ENCODE measurements around the gene JMJD7. TPM values are rescaled to one million over a fixed set of nuclear protein-coding genes. Genes with fewer than 3 reads are reported as not detected.

JMJD7 gene
- total RNA-seq, 1 experiment from 2014 or later = 13.5 TPM

DNA sequence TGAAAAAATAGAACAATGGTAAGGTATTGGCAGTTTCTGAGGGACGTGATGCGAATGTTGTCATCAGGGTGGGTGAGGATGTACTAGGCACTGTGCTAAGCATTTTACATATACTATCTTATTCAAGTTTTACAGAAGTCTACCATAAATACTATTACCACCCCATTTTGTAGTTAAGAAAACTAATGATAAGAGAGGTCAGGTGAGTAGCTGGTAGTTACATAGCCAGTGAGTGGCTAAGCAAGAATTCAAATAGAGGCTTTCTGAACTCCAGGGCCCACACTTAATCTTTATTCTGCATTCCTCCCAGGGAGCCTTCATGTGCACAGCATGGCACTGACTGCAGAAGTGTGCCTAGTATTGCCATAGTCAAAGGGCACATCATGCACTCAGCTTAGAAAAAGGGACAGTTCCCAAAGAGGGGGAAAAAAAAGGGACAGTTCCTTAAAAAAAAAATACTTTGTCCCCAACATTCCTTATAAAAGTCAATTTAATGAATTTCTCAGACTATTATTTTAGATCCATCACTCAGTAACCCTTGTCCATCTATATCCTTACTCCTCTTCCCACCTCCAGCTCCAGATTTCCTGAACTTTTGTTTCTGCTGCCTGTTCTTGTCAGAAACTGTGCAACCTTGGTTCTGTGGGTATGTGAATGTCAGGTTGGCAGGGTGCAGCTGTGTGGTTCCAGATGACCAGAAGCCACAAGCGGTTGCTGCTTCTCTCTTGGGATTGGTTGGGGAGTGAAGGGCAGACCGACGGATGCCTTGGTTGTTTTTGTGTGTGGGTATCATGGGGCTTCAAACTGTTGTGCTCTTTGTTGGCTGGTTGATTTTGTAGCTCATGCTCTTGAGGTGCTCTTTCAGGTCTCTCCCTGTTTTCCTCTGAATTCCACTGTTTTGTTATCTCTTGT, 45.3 kb upstream of the JMJD7 start:
- no peak for TF ChIP-seq ZNF274 (IDR thresholded peaks at IDR 0.05; ENCODE audit: low read depth, low read length)
- no peak for TF ChIP-seq ZFX (IDR thresholded peaks at IDR 0.05)
- TF ChIP-seq CEBPB (IDR thresholded peaks at IDR 0.05; ENCODE audit: low read depth) = no peak
- TF ChIP-seq, protein P1, sequence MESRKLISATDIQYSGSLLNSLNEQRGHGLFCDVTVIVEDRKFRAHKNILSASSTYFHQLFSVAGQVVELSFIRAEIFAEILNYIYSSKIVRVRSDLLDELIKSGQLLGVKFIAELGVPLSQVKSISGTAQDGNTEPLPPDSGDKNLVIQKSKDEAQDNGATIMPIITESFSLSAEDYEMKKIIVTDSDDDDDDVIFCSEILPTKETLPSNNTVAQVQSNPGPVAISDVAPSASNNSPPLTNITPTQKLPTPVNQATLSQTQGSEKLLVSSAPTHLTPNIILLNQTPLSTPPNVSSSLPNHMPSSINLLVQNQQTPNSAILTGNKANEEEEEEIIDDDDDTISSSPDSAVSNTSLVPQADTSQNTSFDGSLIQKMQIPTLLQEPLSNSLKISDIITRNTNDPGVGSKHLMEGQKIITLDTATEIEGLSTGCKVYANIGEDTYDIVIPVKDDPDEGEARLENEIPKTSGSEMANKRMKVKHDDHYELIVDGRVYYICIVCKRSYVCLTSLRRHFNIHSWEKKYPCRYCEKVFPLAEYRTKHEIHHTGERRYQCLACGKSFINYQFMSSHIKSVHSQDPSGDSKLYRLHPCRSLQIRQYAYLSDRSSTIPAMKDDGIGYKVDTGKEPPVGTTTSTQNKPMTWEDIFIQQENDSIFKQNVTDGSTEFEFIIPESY (IDR thresholded peaks at IDR 0.05; ENCODE audit: extremely low read depth, insufficient replicate concordance, low read length) = no peak
- no peak for TF ChIP-seq JUND (IDR thresholded peaks at IDR 0.05)
- TF ChIP-seq SIN3A (IDR thresholded peaks at IDR 0.05; ENCODE audit: low read depth) = no peak
- TF ChIP-seq TCF7L2 (IDR thresholded peaks at IDR 0.05; ENCODE audit: borderline replicate concordance, extremely low read depth, insufficient read depth, insufficient read length) = no peak
- TF ChIP-seq, protein P2, sequence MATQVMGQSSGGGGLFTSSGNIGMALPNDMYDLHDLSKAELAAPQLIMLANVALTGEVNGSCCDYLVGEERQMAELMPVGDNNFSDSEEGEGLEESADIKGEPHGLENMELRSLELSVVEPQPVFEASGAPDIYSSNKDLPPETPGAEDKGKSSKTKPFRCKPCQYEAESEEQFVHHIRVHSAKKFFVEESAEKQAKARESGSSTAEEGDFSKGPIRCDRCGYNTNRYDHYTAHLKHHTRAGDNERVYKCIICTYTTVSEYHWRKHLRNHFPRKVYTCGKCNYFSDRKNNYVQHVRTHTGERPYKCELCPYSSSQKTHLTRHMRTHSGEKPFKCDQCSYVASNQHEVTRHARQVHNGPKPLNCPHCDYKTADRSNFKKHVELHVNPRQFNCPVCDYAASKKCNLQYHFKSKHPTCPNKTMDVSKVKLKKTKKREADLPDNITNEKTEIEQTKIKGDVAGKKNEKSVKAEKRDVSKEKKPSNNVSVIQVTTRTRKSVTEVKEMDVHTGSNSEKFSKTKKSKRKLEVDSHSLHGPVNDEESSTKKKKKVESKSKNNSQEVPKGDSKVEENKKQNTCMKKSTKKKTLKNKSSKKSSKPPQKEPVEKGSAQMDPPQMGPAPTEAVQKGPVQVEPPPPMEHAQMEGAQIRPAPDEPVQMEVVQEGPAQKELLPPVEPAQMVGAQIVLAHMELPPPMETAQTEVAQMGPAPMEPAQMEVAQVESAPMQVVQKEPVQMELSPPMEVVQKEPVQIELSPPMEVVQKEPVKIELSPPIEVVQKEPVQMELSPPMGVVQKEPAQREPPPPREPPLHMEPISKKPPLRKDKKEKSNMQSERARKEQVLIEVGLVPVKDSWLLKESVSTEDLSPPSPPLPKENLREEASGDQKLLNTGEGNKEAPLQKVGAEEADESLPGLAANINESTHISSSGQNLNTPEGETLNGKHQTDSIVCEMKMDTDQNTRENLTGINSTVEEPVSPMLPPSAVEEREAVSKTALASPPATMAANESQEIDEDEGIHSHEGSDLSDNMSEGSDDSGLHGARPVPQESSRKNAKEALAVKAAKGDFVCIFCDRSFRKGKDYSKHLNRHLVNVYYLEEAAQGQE (IDR thresholded peaks at IDR 0.05; ENCODE audit: low read depth) = no peak
- ChIA-PET RAD21 (ENCODE audit: low non-redundant PET in 1 of 2, low total read pairs in 2 of 2, uncharacterized antibody in 2 of 2, unreplicated experiment in 2 of 2) (no interaction called here), POLR2A (interaction anchor here (0.6 kb wide), 1 partner anchor 24 kb away, joined by 4 read pairs; no protein-coding TSS in a partner anchor), CTCF (interaction anchor here (1.7 to 3.0 kb wide), 2 partner anchors 9 to 28 kb away, joined by 3 to 15 read pairs; partner anchors contain the start of gene MAPKBP1)
- Histone ChIP-seq H3K4me3 (replicated peaks in 1 of 2; ENCODE audit: low read depth in 1 of 2, low read length in 2 of 2) (no peak overlapping the region), H3K27me3 (ENCODE audit: insufficient read depth, low read length) (no peaks in the 10 kb centered on the region), H4K20me1 (ENCODE audit: insufficient read depth) (no peaks in the 10 kb centered on the region; the same call in 1 of the 2 replicates), H3K9me2 (ENCODE audit: insufficient read depth) (no peaks in the 10 kb centered on the region), H3K79me2 (ENCODE audit: insufficient read depth, low read length) (peaks cover 18% of the 10 kb centered on the region), H3K9ac (ENCODE audit: low read length) (no peak overlapping the region), H2AFZ (ENCODE audit: low read depth, low read length, poor library complexity, severe bottlenecking) (no peak overlapping the region), H3K4me1 (ENCODE audit: control insufficient read depth in 1 of 2, insufficient read depth in 2 of 2, low read length in 2 of 2) (peaks cover 0 to 7% of the 10 kb centered on the region in 2 experiments; a peak in 1 of 4 replicates), H3K9me3 (ENCODE audit: control insufficient read depth in 1 of 2, insufficient read depth in 1 of 2, low read depth in 1 of 2, low read length in 2 of 2) (no peaks in the 10 kb centered on the region), H3K4me2 (ENCODE audit: low read length) (no peak overlapping the region), H3K36me3 (ENCODE audit: control insufficient read depth in 1 of 2, insufficient read depth in 2 of 2, low read length in 2 of 2) (no peaks in the 10 kb centered on the region), H3K27ac (ENCODE audit: low read depth, low read length) (no peak overlapping the region)
- BruUV-seq (replicated peaks) = no TSS peak
- DNase-seq (ENCODE audit: low read depth, low spot score) (no peak), ATAC-seq (no peak)
- intact Hi-C loops (cut with micrococcal nuclease) = no loop called here

All from HCT116 (cell line).